ENCODE results near the gene MCCD1. TPM values are rescaled to one million over a fixed set of nuclear protein-coding genes. Genes with fewer than 3 reads are reported as not detected.

MCCD1 gene, protein sequence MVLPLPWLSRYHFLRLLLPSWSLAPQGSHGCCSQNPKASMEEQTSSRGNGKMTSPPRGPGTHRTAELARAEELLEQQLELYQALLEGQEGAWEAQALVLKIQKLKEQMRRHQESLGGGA
- not detected in 2 replicates for total RNA-seq

DNA sequence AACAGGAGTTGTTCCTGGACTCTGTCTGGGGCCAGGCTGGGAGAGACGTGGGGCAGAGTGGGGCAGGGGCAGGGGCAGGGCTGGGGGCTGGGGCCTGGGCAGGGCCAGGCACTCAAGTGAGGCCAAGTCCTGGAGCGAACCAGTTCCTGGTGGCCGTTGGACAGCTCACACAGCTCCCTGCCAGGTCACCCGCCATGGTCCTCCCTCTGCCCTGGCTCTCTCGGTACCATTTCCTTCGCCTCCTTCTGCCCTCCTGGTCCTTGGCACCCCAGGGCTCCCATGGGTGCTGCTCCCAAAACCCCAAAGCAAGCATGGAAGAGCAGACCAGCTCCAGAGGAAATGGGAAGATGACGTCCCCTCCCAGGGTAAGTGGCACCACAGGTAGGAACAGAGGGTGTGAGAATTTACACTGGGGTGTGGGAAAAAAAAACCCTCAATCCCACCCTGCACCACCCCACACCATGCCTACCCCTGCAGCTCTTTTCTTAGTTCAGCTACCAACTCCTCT lies at the start of gene MCCD1:
Gene MCCD1, plus strand, starts transcription at position 142 of the 508 bp plus-strand sequence. Its CDS starts 53 bp downstream, at position 195.

DNA sequence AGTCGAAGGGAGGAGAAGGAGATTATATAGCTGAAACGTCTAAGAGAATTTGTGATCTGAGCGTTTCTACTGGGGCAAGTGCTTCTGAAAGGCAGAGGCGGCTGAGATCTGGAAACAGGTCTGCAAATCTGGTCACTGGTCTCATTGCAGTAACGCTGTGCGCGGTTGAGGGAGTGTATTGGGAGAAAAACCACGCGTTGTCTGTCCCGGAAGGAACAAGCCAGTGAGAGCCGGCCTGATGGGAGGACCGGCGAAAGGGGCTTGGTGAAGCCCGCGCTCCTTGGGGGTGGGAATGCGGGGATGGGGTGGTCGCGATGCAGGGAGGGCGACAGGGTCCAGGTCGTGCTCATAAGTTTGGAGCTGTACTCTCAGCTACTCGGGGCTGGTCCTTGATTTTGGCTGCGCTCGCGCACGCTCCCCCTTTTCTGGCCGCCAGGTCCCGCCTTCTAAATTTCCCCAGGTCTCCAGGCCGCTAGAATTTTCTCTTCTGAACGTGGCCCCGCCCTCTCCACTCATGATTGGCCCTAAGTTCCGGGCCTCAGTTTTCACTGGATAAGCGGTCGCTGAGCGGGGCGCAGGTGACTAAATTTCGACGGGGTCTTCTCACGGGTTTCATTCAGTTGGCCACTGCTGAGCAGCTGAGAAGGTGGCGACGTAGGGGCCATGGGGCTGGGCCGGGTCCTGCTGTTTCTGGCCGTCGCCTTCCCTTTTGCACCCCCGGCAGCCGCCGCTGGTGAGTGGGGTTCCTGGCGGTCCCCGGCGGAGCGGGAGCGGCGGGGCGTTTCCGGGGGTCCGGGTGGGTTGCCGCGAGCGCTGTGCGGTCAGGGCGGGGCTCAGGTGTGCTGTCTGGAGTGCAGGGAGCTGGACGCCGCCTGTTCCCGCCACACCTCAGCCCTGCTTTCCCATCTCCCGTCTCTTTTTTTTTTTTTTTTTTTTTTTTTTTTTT lies 31.0 kb upstream of the MCCD1 start, which contains the start of gene MICB:
Gene MICB, plus strand, starts transcription at position 615 of the 946 bp plus-strand sequence. Its CDS starts 49 bp downstream, at position 664.

DNA sequence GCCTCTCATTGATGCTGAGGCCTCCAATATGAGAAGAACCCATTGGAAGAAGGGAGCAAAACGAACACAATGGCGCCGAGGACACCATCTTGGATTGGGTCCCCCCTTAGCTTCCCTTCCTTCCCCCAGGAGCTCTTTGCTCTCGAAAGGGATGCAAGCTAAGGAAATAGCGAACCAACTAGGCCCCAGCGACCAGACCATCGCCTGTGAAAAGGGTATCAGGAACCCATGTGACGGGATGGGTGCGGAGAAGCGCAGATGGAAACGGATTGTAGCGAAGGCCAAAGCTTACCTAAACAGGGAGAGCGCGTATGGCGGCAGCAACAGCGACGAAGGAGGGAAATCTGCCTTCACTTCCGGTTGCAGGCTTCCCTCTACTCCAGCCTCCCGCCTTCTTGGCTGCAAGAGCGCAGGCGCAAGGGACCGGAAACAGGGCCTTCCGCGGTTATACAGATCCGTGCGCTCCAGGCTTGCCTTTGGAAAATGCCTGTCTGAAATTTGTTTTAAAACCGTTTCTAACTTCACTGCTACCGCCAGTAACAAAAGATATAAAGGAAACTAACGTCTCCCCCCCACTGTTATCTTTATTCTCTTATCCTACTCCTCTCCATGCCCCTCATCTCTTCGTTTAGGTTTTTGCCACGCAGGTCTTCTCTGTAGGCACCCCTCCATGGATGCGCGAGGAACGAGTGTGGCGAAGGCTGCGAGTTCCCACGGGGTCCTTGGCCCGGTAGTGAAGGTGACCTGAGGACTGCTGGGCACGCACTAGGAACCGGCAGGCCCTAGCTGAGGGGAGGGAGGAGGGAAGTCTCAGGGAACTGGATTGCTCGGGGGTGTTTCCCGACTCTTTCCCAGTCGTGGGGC lies 13.1 kb downstream of the MCCD1 start, which contains the start of gene DDX39B:
Gene DDX39B, minus strand, starts transcription at position 346 of the 864 bp plus-strand sequence. CDS start 1,471 bp downstream, outside the sequence.

DNA sequence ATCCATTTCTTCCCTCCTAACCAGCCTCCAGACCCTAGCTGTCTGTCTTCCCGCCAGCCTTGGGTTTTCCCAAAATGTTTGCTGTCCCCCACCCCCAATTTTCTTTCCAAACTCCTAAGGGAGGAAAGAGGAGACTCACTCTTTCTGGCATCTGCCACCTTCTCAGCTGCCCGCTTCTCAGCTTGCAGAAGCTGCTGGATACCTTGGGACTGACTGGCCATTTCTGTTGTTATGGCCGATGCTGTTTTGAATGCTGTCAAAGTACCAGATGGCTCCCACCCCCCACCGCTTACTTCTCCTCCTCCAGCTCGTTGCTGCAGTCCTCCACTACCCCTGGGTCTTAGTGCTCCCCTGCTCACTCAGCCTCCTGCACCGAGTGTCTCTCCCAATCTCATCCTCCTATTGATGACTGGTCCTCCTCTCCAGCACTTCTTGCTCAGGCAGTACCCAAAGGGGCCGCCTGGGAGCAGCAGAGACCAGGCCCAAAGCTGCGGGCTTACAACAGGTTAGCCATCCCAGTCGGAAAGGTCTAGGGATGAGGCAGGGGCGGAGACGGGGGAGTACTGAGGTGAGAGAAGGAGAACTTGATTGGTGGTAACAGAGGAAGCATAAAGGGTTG lies 17.7 kb downstream of the MCCD1 start, which contains the start of gene ATP6V1G2:
Gene ATP6V1G2, minus strand, starts transcription at position 270 of the 619 bp plus-strand sequence. Its CDS starts 49 bp downstream, at position 221.

GRCh38 chr6:31546958-31547726 lies 18.4 kb downstream of the MCCD1 start, which contains the start of gene NFKBIL1:
TSS of gene NFKBIL1 (plus strand) at chr6:31547608. CDS start at chr6:31547695, 87 bp downstream.

DNA sequence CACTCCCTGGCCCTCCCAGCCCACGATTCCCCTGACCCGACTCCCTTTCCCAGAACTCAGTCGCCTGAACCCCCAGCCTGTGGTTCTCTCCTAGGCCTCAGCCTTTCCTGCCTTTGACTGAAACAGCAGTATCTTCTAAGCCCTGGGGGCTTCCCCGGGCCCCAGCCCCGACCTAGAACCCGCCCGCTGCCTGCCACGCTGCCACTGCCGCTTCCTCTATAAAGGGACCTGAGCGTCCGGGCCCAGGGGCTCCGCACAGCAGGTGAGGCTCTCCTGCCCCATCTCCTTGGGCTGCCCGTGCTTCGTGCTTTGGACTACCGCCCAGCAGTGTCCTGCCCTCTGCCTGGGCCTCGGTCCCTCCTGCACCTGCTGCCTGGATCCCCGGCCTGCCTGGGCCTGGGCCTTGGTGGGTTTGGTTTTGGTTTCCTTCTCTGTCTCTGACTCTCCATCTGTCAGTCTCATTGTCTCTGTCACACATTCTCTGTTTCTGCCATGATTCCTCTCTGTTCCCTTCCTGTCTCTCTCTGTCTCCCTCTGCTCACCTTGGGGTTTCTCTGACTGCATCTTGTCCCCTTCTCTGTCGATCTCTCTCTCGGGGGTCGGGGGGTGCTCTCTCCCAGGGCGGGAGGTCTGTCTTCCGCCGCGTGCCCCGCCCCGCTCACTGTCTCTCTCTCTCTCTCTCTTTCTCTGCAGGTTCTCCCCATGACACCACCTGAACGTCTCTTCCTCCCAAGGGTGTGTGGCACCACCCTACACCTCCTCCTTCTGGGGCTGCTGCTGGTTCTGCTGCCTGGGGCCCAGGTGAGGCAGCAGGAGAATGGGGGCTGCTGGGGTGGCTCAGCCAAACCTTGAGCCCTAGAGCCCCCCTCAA lies 43.5 kb downstream of the MCCD1 start, which contains the start of gene LTA:
Gene LTA, plus strand, starts transcription at position 249 of the 871 bp plus-strand sequence. Its CDS starts 454 bp downstream, at position 703.

DNA sequence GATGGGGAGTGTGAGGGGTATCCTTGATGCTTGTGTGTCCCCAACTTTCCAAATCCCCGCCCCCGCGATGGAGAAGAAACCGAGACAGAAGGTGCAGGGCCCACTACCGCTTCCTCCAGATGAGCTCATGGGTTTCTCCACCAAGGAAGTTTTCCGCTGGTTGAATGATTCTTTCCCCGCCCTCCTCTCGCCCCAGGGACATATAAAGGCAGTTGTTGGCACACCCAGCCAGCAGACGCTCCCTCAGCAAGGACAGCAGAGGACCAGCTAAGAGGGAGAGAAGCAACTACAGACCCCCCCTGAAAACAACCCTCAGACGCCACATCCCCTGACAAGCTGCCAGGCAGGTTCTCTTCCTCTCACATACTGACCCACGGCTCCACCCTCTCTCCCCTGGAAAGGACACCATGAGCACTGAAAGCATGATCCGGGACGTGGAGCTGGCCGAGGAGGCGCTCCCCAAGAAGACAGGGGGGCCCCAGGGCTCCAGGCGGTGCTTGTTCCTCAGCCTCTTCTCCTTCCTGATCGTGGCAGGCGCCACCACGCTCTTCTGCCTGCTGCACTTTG lies 46.7 kb downstream of the MCCD1 start, which contains the start of gene TNF:
Gene TNF, plus strand, starts transcription at position 231 of the 567 bp plus-strand sequence. Its CDS starts 177 bp downstream, at position 408.

Small RNA genes lying within 50 kb of the gene (small RNA-seq; reads per million reads assigned to genes)
- gene AL663061.1 (not detected), gene RF00019 (not detected), gene SNORD117 (291 reads per million, percentile 99 among the genes with 10 or more reads in this experiment), gene SNORD84 (not detected)

Other genes starting within 250 kb of the MCCD1 start
- 74.5 and 143 TPM in 2 replicates for gene HLA-B, start 171.8 kb upstream of the MCCD1 start, total RNA-seq
- gene MICA, start 125.4 kb upstream of the MCCD1 start, total RNA-seq = 29.7 and 47.9 TPM in 2 replicates
- gene MICB, start 30.8 kb upstream of the MCCD1 start, total RNA-seq = 17.6 and 24.3 TPM in 2 replicates
- gene DDX39B, start 13.0 kb downstream of the MCCD1 start, total RNA-seq = 458 and 488 TPM in 2 replicates
- 0.33 and 1.2 TPM in 2 replicates for gene ATP6V1G2, start 17.6 kb downstream of the MCCD1 start, total RNA-seq
- gene NFKBIL1, start 18.6 kb downstream of the MCCD1 start, total RNA-seq = 24.1 and 36.9 TPM in 2 replicates
- gene LTA, start 43.3 kb downstream of the MCCD1 start, total RNA-seq = not detected in 2 replicates
- gene TNF, start 46.6 kb downstream of the MCCD1 start, total RNA-seq = not detected in 2 replicates
- 3.9 and 4.7 TPM in 2 replicates for gene LTB, start 53.5 kb downstream of the MCCD1 start, total RNA-seq
- 0.48 TPM in 1 of 2 replicates, not detected in the other for gene LST1, start 57.3 kb downstream of the MCCD1 start, total RNA-seq
- not detected in 2 replicates for gene NCR3, start 64.0 kb downstream of the MCCD1 start, total RNA-seq
- gene AIF1, start 86.3 kb downstream of the MCCD1 start, total RNA-seq = not detected in 2 replicates
- gene PRRC2A, start 91.8 kb downstream of the MCCD1 start, total RNA-seq = 91.2 and 102 TPM in 2 replicates
- 239 and 265 TPM in 2 replicates for gene BAG6, start 123.7 kb downstream of the MCCD1 start, total RNA-seq
- 0.29 and 0.65 TPM in 2 replicates for gene APOM, start 126.9 kb downstream of the MCCD1 start, total RNA-seq
- gene C6orf47, start 131.8 kb downstream of the MCCD1 start, total RNA-seq = 20.6 and 21.4 TPM in 2 replicates
- 15.1 and 17.3 TPM in 2 replicates for gene GPANK1, start 136.0 kb downstream of the MCCD1 start, total RNA-seq
- gene CSNK2B, start 137.1 kb downstream of the MCCD1 start, total RNA-seq = 205 and 210 TPM in 2 replicates
- 4.2 and 6.1 TPM in 2 replicates for gene LY6G5B, start 141.0 kb downstream of the MCCD1 start, total RNA-seq
- 1.3 and 2.4 TPM in 2 replicates for gene LY6G5C, start 152.1 kb downstream of the MCCD1 start, total RNA-seq
- gene ABHD16A, start 174.4 kb downstream of the MCCD1 start, total RNA-seq = 37.9 and 40.5 TPM in 2 replicates
- gene LY6G6F, start 177.9 kb downstream of the MCCD1 start, total RNA-seq = not detected in 2 replicates
- gene LY6G6D, start 186.4 kb downstream of the MCCD1 start, total RNA-seq = not detected in 2 replicates
- not detected in 2 replicates for gene LY6G6C, start 192.8 kb downstream of the MCCD1 start, total RNA-seq
- gene MPIG6B, start 194.4 kb downstream of the MCCD1 start, total RNA-seq = not detected in 2 replicates
- 87.2 and 113 TPM in 2 replicates for gene DDAH2, start 200.3 kb downstream of the MCCD1 start, total RNA-seq
- gene CLIC1, start 207.6 kb downstream of the MCCD1 start, total RNA-seq = 800 and 906 TPM in 2 replicates
- 12.7 and 18.8 TPM in 2 replicates for gene MSH5, start 211.0 kb downstream of the MCCD1 start, total RNA-seq
- gene SAPCD1, start 233.7 kb downstream of the MCCD1 start, total RNA-seq = 2.1 TPM in 1 of 2 replicates, not detected in the other
- 0.10 and 0.65 TPM in 2 replicates for gene VWA7, start 248.4 kb downstream of the MCCD1 start, total RNA-seq